Measurements from ENCODE around the gene PSPC1.

Gene PSPC1

GRCh38 chr13:19665427-19665859 lies 117.3 kb downstream of the PSPC1 start:
- Histone ChIP-seq H3F3A (ENCODE audit: control insufficient read depth, insufficient read depth) (peaks cover 4% of the 10 kb centered on the region; the same call in 1 of the 2 replicates), H3K79me2 (ENCODE audit: control insufficient read depth, low read length) (no peaks in the 10 kb centered on the region), H3K4me1 (ENCODE audit: control insufficient read depth, low read length) (no peaks in the 10 kb centered on the region), H3K4me2 (ENCODE audit: low read length) (no peak overlapping the region), H3K9me2 (replicated peaks; ENCODE audit: control insufficient read depth, low read length) (no peaks in the 10 kb centered on the region), H3K36me3 (ENCODE audit: control insufficient read depth, low read length) (peaks cover 92% of the 10 kb centered on the region), H3K4me3 (ENCODE audit: low read length) (no peak overlapping the region), H3K9me3 (ENCODE audit: control insufficient read depth, insufficient read depth, low read length) (no peaks in the 10 kb centered on the region), H3K27ac (ENCODE audit: low read depth, low read length) (no peak overlapping the region), H4K20me1 (ENCODE audit: control insufficient read depth, insufficient read depth, low read depth, low read length) (no peaks in the 10 kb centered on the region), H3K27me3 (ENCODE audit: control insufficient read depth, low read length) (no peaks in the 10 kb centered on the region)
- TF ChIP-seq EZH2phosphoT487 (IDR thresholded peaks at IDR 0.05; ENCODE audit: borderline replicate concordance, low read length) = no peak
- TF ChIP-seq, protein P1, sequence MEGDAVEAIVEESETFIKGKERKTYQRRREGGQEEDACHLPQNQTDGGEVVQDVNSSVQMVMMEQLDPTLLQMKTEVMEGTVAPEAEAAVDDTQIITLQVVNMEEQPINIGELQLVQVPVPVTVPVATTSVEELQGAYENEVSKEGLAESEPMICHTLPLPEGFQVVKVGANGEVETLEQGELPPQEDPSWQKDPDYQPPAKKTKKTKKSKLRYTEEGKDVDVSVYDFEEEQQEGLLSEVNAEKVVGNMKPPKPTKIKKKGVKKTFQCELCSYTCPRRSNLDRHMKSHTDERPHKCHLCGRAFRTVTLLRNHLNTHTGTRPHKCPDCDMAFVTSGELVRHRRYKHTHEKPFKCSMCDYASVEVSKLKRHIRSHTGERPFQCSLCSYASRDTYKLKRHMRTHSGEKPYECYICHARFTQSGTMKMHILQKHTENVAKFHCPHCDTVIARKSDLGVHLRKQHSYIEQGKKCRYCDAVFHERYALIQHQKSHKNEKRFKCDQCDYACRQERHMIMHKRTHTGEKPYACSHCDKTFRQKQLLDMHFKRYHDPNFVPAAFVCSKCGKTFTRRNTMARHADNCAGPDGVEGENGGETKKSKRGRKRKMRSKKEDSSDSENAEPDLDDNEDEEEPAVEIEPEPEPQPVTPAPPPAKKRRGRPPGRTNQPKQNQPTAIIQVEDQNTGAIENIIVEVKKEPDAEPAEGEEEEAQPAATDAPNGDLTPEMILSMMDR (IDR thresholded peaks at IDR 0.05; ENCODE audit: low read depth, low read length, poor library complexity, severe bottlenecking) = no peak

- H3K27ac ChIP-seq (ENCODE audit: low read depth, low read length) = no peak overlapping the region
- H3K4me3 ChIP-seq (ENCODE audit: low read length) = no peak overlapping the region
- no peaks in the 10 kb centered on the region for H3K79me2 ChIP-seq (ENCODE audit: control insufficient read depth, low read length)
- no peaks in the 10 kb centered on the region for H3K27me3 ChIP-seq (ENCODE audit: control insufficient read depth, low read length)
- no peaks in the 10 kb centered on the region for H3K9me2 ChIP-seq (replicated peaks; ENCODE audit: control insufficient read depth, low read length)
- no peaks in the 10 kb centered on the region for H3K9me3 ChIP-seq (ENCODE audit: control insufficient read depth, insufficient read depth, low read length)
- H3K4me1 ChIP-seq (ENCODE audit: control insufficient read depth, low read length) = no peaks in the 10 kb centered on the region
- peaks cover 4% of the 10 kb centered on the region; the same call in 1 of the 2 replicates for H3F3A ChIP-seq (ENCODE audit: control insufficient read depth, insufficient read depth)
- TF ChIP-seq, protein P1 (IDR thresholded peaks at IDR 0.05; ENCODE audit: low read depth, low read length, poor library complexity, severe bottlenecking) = no peak
- TF ChIP-seq EZH2phosphoT487 (IDR thresholded peaks at IDR 0.05; ENCODE audit: borderline replicate concordance, low read length) = no peak
- no peak overlapping the region for H3K4me2 ChIP-seq (ENCODE audit: low read length)
- peaks cover 87% of the 10 kb centered on the region for H3K36me3 ChIP-seq (ENCODE audit: control insufficient read depth, low read length)
- no peaks in the 10 kb centered on the region for H4K20me1 ChIP-seq (ENCODE audit: control insufficient read depth, insufficient read depth, low read depth, low read length)
These were observed 118.1 kb downstream of the PSPC1 start for GRCh38 chr13:19664481-19665230.

- H3K9me3 ChIP-seq (ENCODE audit: control insufficient read depth, insufficient read depth, low read length) = no peaks in the 10 kb centered on the region
- no peaks in the 10 kb centered on the region for H3K79me2 ChIP-seq (ENCODE audit: control insufficient read depth, low read length)
- H3K9me2 ChIP-seq (replicated peaks; ENCODE audit: control insufficient read depth, low read length) = no peaks in the 10 kb centered on the region
- H4K20me1 ChIP-seq (ENCODE audit: control insufficient read depth, insufficient read depth, low read depth, low read length) = no peaks in the 10 kb centered on the region
- no peak overlapping the region for H3K4me3 ChIP-seq (ENCODE audit: low read length)
- H3F3A ChIP-seq (ENCODE audit: control insufficient read depth, insufficient read depth) = peaks cover 4% of the 10 kb centered on the region; the same call in 1 of the 2 replicates
- H3K27ac ChIP-seq (ENCODE audit: low read depth, low read length) = no peak overlapping the region
- no peak overlapping the region for H3K4me2 ChIP-seq (ENCODE audit: low read length)
- TF ChIP-seq EZH2phosphoT487 (IDR thresholded peaks at IDR 0.05; ENCODE audit: borderline replicate concordance, low read length) = no peak
- TF ChIP-seq, protein P1 (IDR thresholded peaks at IDR 0.05; ENCODE audit: low read depth, low read length, poor library complexity, severe bottlenecking) = no peak
- H3K27me3 ChIP-seq (ENCODE audit: control insufficient read depth, low read length) = no peaks in the 10 kb centered on the region
- no peaks in the 10 kb centered on the region for H3K4me1 ChIP-seq (ENCODE audit: control insufficient read depth, low read length)
- H3K36me3 ChIP-seq (ENCODE audit: control insufficient read depth, low read length) = peaks cover 87% of the 10 kb centered on the region
These were observed 119.2 kb downstream of the PSPC1 start for GRCh38 chr13:19663416-19663979.

All from DOHH2 (cell line).